Skeletal muscle satellite cell (primary cell): Measurements from ENCODE around the gene KLHL10. TPM values are rescaled to one million over a fixed set of nuclear protein-coding genes. Genes with fewer than 3 reads are reported as not detected.

ENCODE experiments used
- H3K27me3 ChIP-seq: 2 replicates; pipeline ENCODE4 v1.7.0; 2013; ENCODE audit warnings: low read length; ENCODE audit not compliant: control insufficient read depth, insufficient read depth
- H3K36me3 ChIP-seq: 2 replicates; pipeline ENCODE4 v1.7.0; 2013; ENCODE audit warnings: mild to moderate bottlenecking, control low read depth, low read length; ENCODE audit not compliant: insufficient read depth
- H3K4me1 ChIP-seq: 2 replicates; pipeline ENCODE4 v1.7.0; 2013; ENCODE audit warnings: low read length; ENCODE audit not compliant: control insufficient read depth, insufficient read depth
- H3K4me2 ChIP-seq: 2 replicates; pipeline ENCODE4 v1.7.0; 2013; ENCODE audit warnings: mild to moderate bottlenecking, low read length
- H3K4me3 ChIP-seq: 2 replicates; pipeline ENCODE4 v1.7.0; 2013; ENCODE audit warnings: low read length
- H3K9ac ChIP-seq: 2 replicates; pipeline ENCODE4 v1.7.0; 2013; ENCODE audit warnings: mild to moderate bottlenecking, low read depth, low read length, moderate library complexity
- H3K9me3 ChIP-seq: replicated peaks from 2 replicates; pipeline ENCODE4 v1.7.0; 2013; ENCODE audit warnings: mild to moderate bottlenecking, control low read depth, low read length
- total RNA-seq: library from RNA; depleted of rRNA; stranded (reverse); fragments of >200 nt; gene quantifications from 2 replicates; pipeline ENCODE4 v1.2.3, GENCODE V29; 2012; rRNA removed

The KLHL10 gene
- under 0.01 and 0.22 TPM in 2 replicates for total RNA-seq

DNA sequence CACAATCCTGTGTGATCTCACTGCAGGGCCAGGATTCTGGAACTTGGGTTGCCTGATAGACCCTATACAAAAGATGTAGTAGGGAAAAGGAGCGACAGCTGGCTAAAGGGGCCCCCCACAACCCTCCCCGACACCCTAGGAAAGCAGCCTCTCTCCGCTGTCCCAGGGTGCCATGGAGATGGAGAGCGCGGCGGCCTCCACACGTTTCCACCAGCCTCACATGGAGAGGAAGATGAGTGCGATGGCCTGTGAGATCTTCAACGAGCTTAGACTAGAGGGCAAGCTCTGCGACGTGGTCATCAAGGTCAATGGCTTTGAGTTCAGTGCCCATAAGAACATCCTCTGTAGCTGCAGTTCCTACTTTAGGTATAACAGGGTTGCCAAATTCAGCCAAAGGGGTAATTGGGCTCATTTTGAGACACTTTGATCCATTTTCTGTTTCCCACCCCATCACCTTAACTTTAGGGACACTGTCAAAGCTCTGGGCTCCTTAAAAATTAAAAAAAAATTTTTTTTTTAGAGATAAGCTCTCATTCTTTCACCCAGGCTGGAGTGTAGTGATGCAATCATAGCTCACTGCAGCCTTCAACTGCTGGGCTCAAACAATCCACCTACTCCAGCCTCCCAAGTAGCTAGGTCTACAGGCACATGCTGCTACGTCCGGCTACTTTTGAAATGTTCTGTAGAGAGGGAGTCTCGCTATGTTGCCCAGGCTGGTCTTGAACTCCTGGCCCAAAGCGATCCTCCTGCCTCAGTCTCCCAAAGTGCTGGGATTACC, at the start of gene KLHL10:
KLHL10 (plus strand) TSS at position 65 of the 778 bp plus-strand sequence; CDS start at position 173, 108 bp downstream.
- H3K27me3 ChIP-seq, result no peaks in the 10 kb centered on the region
- H3K4me3 ChIP-seq, result peak within 1 kb of the TSS; percentile 89
- H3K9me3 ChIP-seq, result no peaks in the 10 kb centered on the region
- H3K4me1 ChIP-seq, result peaks cover 15% of the 10 kb centered on the region
- H3K4me2 ChIP-seq, result peak within 1 kb of the TSS; percentile 95
- H3K9ac ChIP-seq, result peak within 1 kb of the TSS; percentile 87
- peaks cover 3% of the 10 kb centered on the region for H3K36me3 ChIP-seq

- H3K4me3 ChIP-seq, result peak overlapping the region; percentile 16
Measured at GRCh38 chr17:41792845-41793783, 44.5 kb upstream of the KLHL10 start.

DNA sequence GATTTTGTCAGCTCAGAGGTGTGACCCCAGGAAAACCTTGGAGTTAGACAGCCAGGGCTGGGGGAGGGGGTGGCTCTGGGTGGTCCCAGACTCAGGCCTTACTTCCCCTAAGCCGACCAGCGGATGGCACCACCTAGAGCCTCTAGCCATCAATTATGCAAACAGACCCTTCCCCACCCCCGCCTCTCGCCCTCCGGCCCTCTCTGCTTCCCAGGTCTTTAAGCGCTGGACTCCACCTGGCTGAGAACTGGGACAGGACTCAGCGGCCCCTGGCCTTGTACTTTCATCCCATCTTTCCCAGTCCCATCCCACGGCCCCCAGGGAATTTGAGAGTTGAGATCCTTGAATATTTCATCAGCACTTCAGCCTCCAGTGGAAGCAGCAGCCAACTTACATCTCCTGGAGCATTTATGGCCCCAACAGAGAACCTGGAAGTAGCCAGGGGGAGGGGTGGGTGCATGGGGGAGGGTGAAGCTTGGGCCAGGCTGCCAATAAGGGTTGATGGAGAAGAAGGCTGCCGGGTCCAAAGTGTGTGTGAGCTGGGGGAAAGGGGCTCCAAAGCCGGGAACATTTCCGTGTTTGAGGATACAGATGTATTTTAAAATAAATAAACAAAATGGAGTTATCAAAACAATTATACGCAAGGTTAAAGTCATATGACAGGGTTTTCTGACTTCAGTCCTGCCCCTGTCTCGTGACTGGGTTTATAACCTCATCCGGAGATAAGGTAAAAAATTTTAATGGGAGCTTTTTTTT, 43.7 kb upstream of the KLHL10 start:
- no peak overlapping the region for H3K9ac ChIP-seq
- H3K27me3 ChIP-seq, result peaks cover 8% of the 10 kb centered on the region
- no peaks in the 10 kb centered on the region for H3K36me3 ChIP-seq
- no peak overlapping the region for H3K4me2 ChIP-seq
- H3K9me3 ChIP-seq, result no peaks in the 10 kb centered on the region
- H3K4me1 ChIP-seq, result peaks cover 15% of the 10 kb centered on the region
- no peak overlapping the region for H3K4me3 ChIP-seq

More at GRCh38 chr17:41792845-41793783, 44.5 kb upstream of the KLHL10 start:
- H3K4me2 ChIP-seq, result peak overlapping the region; percentile 68
- peaks cover 15% of the 10 kb centered on the region for H3K4me1 ChIP-seq
- H3K9me3 ChIP-seq, result no peaks in the 10 kb centered on the region
- no peak overlapping the region for H3K9ac ChIP-seq
- no peaks in the 10 kb centered on the region for H3K36me3 ChIP-seq
- H3K27me3 ChIP-seq, result peaks cover 14% of the 10 kb centered on the region

DNA sequence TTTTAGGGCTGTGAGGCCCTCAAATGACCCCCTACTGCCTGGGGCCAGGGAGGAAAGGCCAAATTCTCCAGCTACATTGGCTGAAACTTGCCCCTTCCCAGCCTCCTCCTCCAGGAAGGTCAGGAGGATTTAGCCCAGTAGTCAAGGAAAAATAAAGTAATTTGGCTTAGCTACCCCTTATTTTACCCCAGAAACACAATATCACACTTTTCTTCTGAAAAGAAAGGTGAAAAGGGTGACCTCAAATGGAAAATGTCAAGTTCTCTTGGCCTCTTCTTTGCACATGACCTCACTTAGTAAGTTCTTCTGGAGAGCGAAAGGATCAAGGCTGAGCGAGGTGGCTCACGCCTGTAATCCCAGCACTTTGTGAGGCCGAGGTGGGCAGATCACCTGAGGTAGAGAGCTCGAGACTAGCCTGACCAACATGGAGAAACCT, 43.1 kb upstream of the KLHL10 start:
- Histone ChIP-seq H3K4me2 (no peak overlapping the region), H3K27me3 (peaks cover 2% of the 10 kb centered on the region), H3K4me3 (no peak overlapping the region), H3K9me3 (no peaks in the 10 kb centered on the region), H3K4me1 (peaks cover 15% of the 10 kb centered on the region), H3K9ac (no peak overlapping the region), H3K36me3 (no peaks in the 10 kb centered on the region)

GRCh38 chr17:41796121-41796895, 41.3 kb upstream of the KLHL10 start:
- H3K4me1 ChIP-seq, result peaks cover 21% of the 10 kb centered on the region
- H3K27me3 ChIP-seq, result peaks cover 2% of the 10 kb centered on the region
- no peaks in the 10 kb centered on the region for H3K36me3 ChIP-seq
- no peaks in the 10 kb centered on the region for H3K9me3 ChIP-seq
- H3K4me2 ChIP-seq, result no peak overlapping the region
- H3K4me3 ChIP-seq, result no peak overlapping the region
- H3K9ac ChIP-seq, result no peak overlapping the region

DNA sequence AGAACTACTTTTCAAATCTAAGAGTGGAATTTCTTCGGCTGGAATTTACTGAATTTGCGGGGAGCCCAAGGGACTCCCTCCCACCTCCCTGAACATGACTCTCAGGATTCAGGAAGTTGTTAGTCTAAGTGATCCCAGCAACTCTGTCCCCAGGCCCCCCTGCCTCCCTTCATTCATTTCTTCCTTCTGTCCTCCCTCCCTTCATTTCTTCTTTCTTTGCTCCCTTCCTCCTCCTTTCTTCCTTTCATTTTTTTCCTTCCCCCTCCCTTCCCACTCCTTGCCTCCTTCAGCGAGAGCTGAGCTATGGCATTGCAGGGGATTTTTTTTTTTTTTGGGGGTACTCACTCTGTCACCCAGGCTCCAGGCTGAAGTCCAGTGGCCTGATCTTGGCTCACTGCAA, 40.2 kb upstream of the KLHL10 start:
- Histone ChIP-seq H3K4me2 (no peak overlapping the region), H3K27me3 (peaks cover 2% of the 10 kb centered on the region), H3K36me3 (peaks cover 4% of the 10 kb centered on the region), H3K9me3 (no peaks in the 10 kb centered on the region), H3K4me3 (no peak overlapping the region), H3K9ac (no peak overlapping the region), H3K4me1 (peaks cover 20% of the 10 kb centered on the region)

- H3K36me3 ChIP-seq, result peaks cover 4% of the 10 kb centered on the region
- H3K4me3 ChIP-seq, result no peak overlapping the region
- H3K4me1 ChIP-seq, result peaks cover 8% of the 10 kb centered on the region
- no peak overlapping the region for H3K9ac ChIP-seq
- no peaks in the 10 kb centered on the region for H3K9me3 ChIP-seq
- peaks cover 2% of the 10 kb centered on the region for H3K27me3 ChIP-seq
- no peak overlapping the region for H3K4me2 ChIP-seq
Measured at GRCh38 chr17:41799366-41799765, 38.3 kb upstream of the KLHL10 start.

GRCh38 chr17:41800601-41801373, 36.8 kb upstream of the KLHL10 start:
- Histone ChIP-seq H3K9ac (no peak overlapping the region), H3K9me3 (no peaks in the 10 kb centered on the region), H3K4me1 (peaks cover 8% of the 10 kb centered on the region), H3K4me3 (no peak overlapping the region), H3K36me3 (peaks cover 6% of the 10 kb centered on the region), H3K27me3 (peaks cover 2% of the 10 kb centered on the region), H3K4me2 (peak overlapping the region; percentile 74)

DNA sequence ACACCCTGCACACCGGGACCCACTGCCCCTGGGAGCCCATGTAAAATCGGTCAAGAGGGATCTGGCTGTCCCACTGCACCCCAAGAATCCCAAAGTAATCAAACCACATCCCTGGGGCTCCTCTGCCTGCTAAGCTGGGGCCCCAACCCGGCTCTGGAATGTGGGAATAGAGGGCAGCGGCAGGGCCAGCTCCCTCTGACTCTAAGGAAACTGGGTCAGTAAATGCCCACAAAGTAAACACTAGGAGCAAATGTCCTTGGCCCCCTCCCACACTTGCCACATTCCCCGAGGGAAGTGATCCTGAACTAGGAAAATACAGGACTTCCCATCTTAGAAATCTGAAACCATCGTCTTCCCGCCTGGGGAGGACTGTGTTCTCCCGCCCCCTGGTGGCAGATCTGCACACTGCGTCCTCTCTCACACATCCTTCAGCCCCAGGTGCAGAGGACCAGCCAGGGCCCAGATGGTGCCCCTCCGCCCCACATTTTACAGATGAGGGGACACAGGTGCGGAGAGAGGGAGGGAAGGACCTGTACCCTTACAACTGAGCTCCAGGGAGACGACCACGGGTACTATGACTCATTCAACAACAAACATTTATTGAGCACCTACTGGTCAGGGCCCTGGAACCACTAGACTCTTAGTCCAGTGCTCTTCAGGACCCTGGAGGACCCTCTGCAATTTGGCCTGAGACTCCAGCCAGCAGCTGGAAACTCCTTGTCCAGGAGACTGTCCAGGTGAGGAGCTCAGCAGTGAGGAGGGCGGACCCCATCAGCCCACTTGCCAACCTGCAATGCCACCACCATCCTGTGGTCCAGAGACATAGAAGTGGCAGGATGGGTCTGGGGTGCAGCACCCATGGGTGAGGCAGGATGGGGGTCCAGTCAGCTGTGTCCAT, 36.0 kb upstream of the KLHL10 start:
- Histone ChIP-seq H3K36me3 (peaks cover 12% of the 10 kb centered on the region), H3K4me1 (peaks cover 8% of the 10 kb centered on the region), H3K9me3 (no peaks in the 10 kb centered on the region), H3K27me3 (no peaks in the 10 kb centered on the region), H3K9ac (no peak overlapping the region), H3K4me2 (peak overlapping the region; percentile 74), H3K4me3 (peak overlapping the region; percentile 33)
